K562 (cell line): ENCODE measurements around the gene OBSL1. TPM values are rescaled to one million over a fixed set of nuclear protein-coding genes. Genes with fewer than 3 reads are reported as not detected.

ENCODE experiments used
- CBX1 ChIP-seq: sonication (generic); IDR thresholded peaks from 2 replicates; pipeline ENCODE4 v1.6.1; 2016; ENCODE audit warnings: antibody characterized with exemption, low read depth, mild to moderate bottlenecking
- DACH1 ChIP-seq: fragments of 450-650 bp; IDR thresholded peaks from 2 replicates; pipeline ENCODE4 v1.6.1; 2018; ENCODE audit not compliant: partially characterized antibody
- ELF2 ChIP-seq: fragments of 250-450 bp; sonication (Bioruptor Pico); IDR thresholded peaks from 2 replicates; pipeline ENCODE4 v1.5.0; 2021; ENCODE audit warnings: mild to moderate bottlenecking
- ETV5 ChIP-seq: sonication (generic); formaldehyde crosslinking; IDR thresholded peaks from 2 replicates; pipeline ENCODE4 v1.4.0; 2020; ENCODE audit warnings: low read depth, mild to moderate bottlenecking, missing genetic modification reagents
- HDGF ChIP-seq: fragments of 450-650 bp; IDR thresholded peaks from 2 replicates; pipeline ENCODE4 v1.6.1; 2016
- HMGN3 ChIP-seq: IDR thresholded peaks from 2 replicates; pipeline ENCODE4 v1.6.1; 2011; ENCODE audit warnings: borderline replicate concordance, low read depth, mild to moderate bottlenecking, mixed read lengths, low read length; ENCODE audit not compliant: insufficient read length; ENCODE audit errors: extremely low read depth
- MLX ChIP-seq, 2 experiments: fragments of 450-650 bp in 1 of 2; sonication (generic) in 1 of 2; formaldehyde crosslinking; conservative IDR thresholded peaks; 2 replicates each; pipeline versions ENCODE4 v1.4.0 to v1.8.1; 2020 to 2022; ENCODE audit warnings: mild to moderate bottlenecking in 1 of 2, missing genetic modification reagents in 1 of 2
- MXD1 ChIP-seq: fragments of 250-450 bp; sonication (Bioruptor Pico); IDR thresholded peaks from 2 replicates; pipeline ENCODE4 v1.8.0; 2021; ENCODE audit warnings: borderline replicate concordance, mild to moderate bottlenecking, moderate library complexity; ENCODE audit not compliant: poor library complexity, severe bottlenecking
- POLR2B ChIP-seq: fragments of 450-650 bp; IDR thresholded peaks from 2 replicates; pipeline ENCODE4 v1.6.1; 2018; ENCODE audit warnings: low read depth; ENCODE audit not compliant: partially characterized antibody
- PTBP1 ChIP-seq: fragments of 200-400 bp; formaldehyde crosslinking; IDR thresholded peaks from 2 replicates; pipeline ENCODE4 v1.6.1; 2017; ENCODE audit warnings: low read depth, low read length
- SLC30A9 ChIP-seq: fragments of 250-450 bp; sonication (Bioruptor Pico); IDR thresholded peaks from 2 replicates; pipeline ENCODE4 v1.8.0; 2022; ENCODE audit warnings: mild to moderate bottlenecking, moderate library complexity
- STAT5B ChIP-seq: fragments of 250-450 bp; sonication (Bioruptor Pico); IDR thresholded peaks from 2 replicates; pipeline ENCODE4 v1.8.0; 2021; ENCODE audit warnings: mild to moderate bottlenecking, inconsistent platforms
- XRCC3 ChIP-seq: fragments of 450-650 bp; IDR thresholded peaks from 2 replicates; pipeline ENCODE4 v1.6.1; 2017; ENCODE audit warnings: mild to moderate bottlenecking, moderate library complexity
- ZBTB11 ChIP-seq, 3 experiments: fragments of 200-800 bp in 1 of 3; fragments of 250-450 bp in 1 of 3; fragments of 450-650 bp in 1 of 3; sonication (Bioruptor Pico) in 1 of 3; sonication (Bioruptor generic) in 1 of 3; formaldehyde crosslinking in 1 of 3; IDR thresholded peaks; 2 replicates each; pipeline versions ENCODE4 v1.6.1 to v1.8.0; 2016 to 2022; ENCODE audit warnings: mild to moderate bottlenecking in 2 of 3, missing genetic modification characterization in 2 of 3, missing compliant biosample characterization in 1 of 3, moderate library complexity in 1 of 3
- ZBTB17 ChIP-seq: fragments of 450-650 bp; formaldehyde crosslinking; IDR thresholded peaks from 2 replicates; pipeline ENCODE4 v1.4.0; 2020; ENCODE audit warnings: mild to moderate bottlenecking
- ZNF124 ChIP-seq: sonication (generic); formaldehyde crosslinking; IDR thresholded peaks from 2 replicates; pipeline ENCODE4 v1.8.1; 2022; ENCODE audit warnings: missing genetic modification reagents
- ZNF217 ChIP-seq: sonication (generic); formaldehyde crosslinking; IDR thresholded peaks from 2 replicates; pipeline ENCODE4 v1.8.0; 2022; ENCODE audit warnings: mild to moderate bottlenecking, missing genetic modification reagents
- ZNF23 ChIP-seq: fragments of 250-450 bp; sonication (Bioruptor Pico); IDR thresholded peaks from 2 replicates; pipeline ENCODE4 v1.4.0; 2020; ENCODE audit warnings: mild to moderate bottlenecking
- ZNF274 ChIP-seq: IDR thresholded peaks from 2 replicates; pipeline ENCODE4 v1.6.1; 2011; ENCODE audit warnings: low read depth, mild to moderate bottlenecking, low read length, moderate library complexity, borderline replicate concordance
- ZNF277 ChIP-seq: fragments of 250-450 bp; sonication (Bioruptor Pico); IDR thresholded peaks from 2 replicates; pipeline ENCODE4 v1.8.0; 2022; ENCODE audit warnings: inconsistent platforms, mild to moderate bottlenecking, moderate library complexity, borderline replicate concordance
- ZNF431 ChIP-seq: sonication (generic); formaldehyde crosslinking; IDR thresholded peaks from 2 replicates; pipeline ENCODE4 v1.8.0; 2022; ENCODE audit warnings: mild to moderate bottlenecking, missing genetic modification reagents
- ZNF76 ChIP-seq: fragments of 250-450 bp; sonication (Bioruptor Pico); IDR thresholded peaks from 2 replicates; pipeline ENCODE4 v1.4.0; 2020; ENCODE audit warnings: mild to moderate bottlenecking, moderate library complexity, borderline replicate concordance
- polyA plus RNA-seq, 8 experiments: library from polyadenylated mRNA; depleted of rRNA in 4 of 8; stranded (reverse) in 5 of 8; unstranded in 3 of 8; fragments of >200 nt; fragmentation: Nextera tagmentation in 2 of 8; fragmentation: Illumina TruSeq in 1 of 8; extraction: Ambion mirVana in 2 of 8; extraction: Trizol in 1 of 8; gene quantifications; 2 replicates each; pipeline versions ENCODE4 v1.2.1 to v1.2.3, GENCODE V29; 2011 to 2014; ENCODE audit warnings: inconsistent platforms in 1 of 8, missing spikeins in 1 of 8
- total RNA-seq, 7 experiments: library from RNA; depleted of rRNA in 6 of 7; stranded (reverse); fragments of >200 nt in 6 of 7; fragmentation: Illumina TruSeq in 2 of 7; extraction: Trizol in 2 of 7; gene quantifications; 2 replicates each; pipeline versions ENCODE4 v1.2.1 to v1.2.3, GENCODE V29; 2011 to 2021; ENCODE audit warnings: low replicate concordance in 1 of 7

OBSL1 gene
- total and polyA plus RNA-seq, 9 of the 15 experiments (the other 6 are each of a cell fraction or from before 2014, with no cell fraction given), result 1.2 to 26.6 (median 8.6) TPM

- TF ChIP-seq MXD1 (CRISPR knock-in tag), result no peak
- TF ChIP-seq ZBTB17, result peak; percentile 87
- TF ChIP-seq ZNF431 (CRISPR knock-in tag), result no peak
- TF ChIP-seq ETV5, result peak; percentile 46; the same call in 1 of the 2 replicates
- peak; percentile 100 for TF ChIP-seq HMGN3
- TF ChIP-seq DACH1, result peak; percentile 91
- TF ChIP-seq ZNF23, result no peak
- no peak for TF ChIP-seq POLR2B
- no peak for TF ChIP-seq STAT5B
- TF ChIP-seq ELF2 (CRISPR knock-in tag), result no peak
- no peak for TF ChIP-seq HDGF
- no peak for TF ChIP-seq ZNF124 (CRISPR knock-in tag)
- TF ChIP-seq PTBP1, result peak; percentile 33; the same call in 1 of the 2 replicates
- no peak for TF ChIP-seq SLC30A9 (CRISPR knock-in tag)
- TF ChIP-seq ZBTB11 (CRISPR knock-in tag; IDR thresholded peaks at IDR 0.05), result peak in 1 of 3 experiments; percentile 45; a peak in 2 of 6 replicates
- TF ChIP-seq XRCC3, result no peak
- no peak for TF ChIP-seq MLX (CRISPR knock-in tag; conservative IDR thresholded peaks at IDR 0.05)
- TF ChIP-seq ZNF217, result no peak
- peak; percentile 67; the same call in 1 of the 2 replicates for TF ChIP-seq ZNF274
- TF ChIP-seq CBX1, result peak; percentile 26; the same call in 1 of the 2 replicates
- no peak for TF ChIP-seq ZNF277 (CRISPR knock-in tag)
- no peak for TF ChIP-seq ZNF76 (CRISPR knock-in tag)
Observed at GRCh38 chr2:219514196-219514761, 57.1 kb downstream of the OBSL1 start, which contains the start of gene ASIC4 (continued).
